Mesendoderm (in vitro differentiated cells): ENCODE measurements around the gene MRE11.
"Not testable (repeated sequence)": the region's sequence is repeated elsewhere in the genome, so short reads cannot be mapped to it uniquely, and the experiment has no call there.

Source experiments
- DNase-seq: peaks from one replicate; pipeline ENCODE4 v3.0.0; 2013
- H2AK5ac ChIP-seq: 2 replicates; pipeline ENCODE4 v1.6.1; 2013; ENCODE audit warnings: low read length, inconsistent platforms
- H2BK120ac ChIP-seq: 2 replicates; pipeline ENCODE4 v1.6.1; 2013; ENCODE audit warnings: low read depth, mild to moderate bottlenecking, low read length, moderate library complexity, mixed read lengths
- H2BK15ac ChIP-seq: replicated peaks from 2 replicates; pipeline ENCODE4 v1.6.1; 2013; ENCODE audit warnings: low read depth, mild to moderate bottlenecking, moderate library complexity
- H2BK5ac ChIP-seq: 2 replicates; pipeline ENCODE4 v1.6.1; 2013; ENCODE audit warnings: low read length, inconsistent platforms
- H3K18ac ChIP-seq: 2 replicates; pipeline ENCODE4 v1.6.1; 2013; ENCODE audit warnings: mild to moderate bottlenecking, low read length, mixed read lengths
- H3K23ac ChIP-seq: one replicate; pipeline ENCODE4 v1.6.1; 2013; ENCODE audit warnings: low read length
- H3K27ac ChIP-seq: 2 replicates; pipeline ENCODE4 v1.5.1; 2013; ENCODE audit warnings: low read depth, mild to moderate bottlenecking, inconsistent platforms, low read length, moderate library complexity
- H3K27me3 ChIP-seq: 2 replicates; pipeline ENCODE4 v1.6.1; 2013; ENCODE audit warnings: low read length, control low read depth, mild to moderate bottlenecking, inconsistent platforms; ENCODE audit not compliant: insufficient read depth, poor library complexity
- H3K36me3 ChIP-seq: 2 replicates; pipeline ENCODE4 v1.6.1; 2013; ENCODE audit warnings: low read length, inconsistent platforms; ENCODE audit not compliant: control insufficient read depth, insufficient read depth
- H3K4ac ChIP-seq: one replicate; pipeline ENCODE4 v1.6.1; 2013; ENCODE audit warnings: low read depth, mild to moderate bottlenecking, low read length, moderate library complexity
- H3K4me1 ChIP-seq: 2 replicates; pipeline ENCODE4 v1.6.1; 2013; ENCODE audit warnings: low read depth, low read length, inconsistent platforms; ENCODE audit not compliant: control insufficient read depth
- H3K4me2 ChIP-seq: 2 replicates; pipeline ENCODE4 v1.6.1; 2013; ENCODE audit warnings: low read length
- H3K4me3 ChIP-seq: 2 replicates; pipeline ENCODE4 v1.5.1; 2013; ENCODE audit warnings: mild to moderate bottlenecking, low read length
- H3K56ac ChIP-seq: one replicate; pipeline ENCODE4 v1.6.1; 2013; ENCODE audit warnings: low read length
- H3K79me1 ChIP-seq: 2 replicates; pipeline ENCODE4 v1.6.1; 2013; ENCODE audit warnings: low read length, inconsistent platforms
- H3K79me2 ChIP-seq: 2 replicates; pipeline ENCODE4 v1.6.1; 2013; ENCODE audit warnings: mild to moderate bottlenecking, low read length; ENCODE audit not compliant: control insufficient read depth, insufficient read depth
- H3K9ac ChIP-seq: 2 replicates; pipeline ENCODE4 v1.6.1; 2013; ENCODE audit warnings: low read length, inconsistent platforms
- H4K5ac ChIP-seq: one replicate; pipeline ENCODE4 v1.6.1; 2013; ENCODE audit warnings: low read length
- H4K8ac ChIP-seq: one replicate; pipeline ENCODE4 v1.6.1; 2013; ENCODE audit warnings: low read depth, mild to moderate bottlenecking, control low read depth, low read length, moderate library complexity
- WGBS: extraction: QIAGEN DNeasy Blood & Tissue Kit; methylation state at CpG from one replicate; pipeline ENCODE4 v1.1.7; 2013; ENCODE audit warnings: low lambda C conversion rate, missing lambda C conversion rate; ENCODE audit not compliant: insufficient coverage; ENCODE audit errors: extremely low coverage; 5-methylcytosine and 5-hydroxymethylcytosine counted together

Gene MRE11

DNA sequence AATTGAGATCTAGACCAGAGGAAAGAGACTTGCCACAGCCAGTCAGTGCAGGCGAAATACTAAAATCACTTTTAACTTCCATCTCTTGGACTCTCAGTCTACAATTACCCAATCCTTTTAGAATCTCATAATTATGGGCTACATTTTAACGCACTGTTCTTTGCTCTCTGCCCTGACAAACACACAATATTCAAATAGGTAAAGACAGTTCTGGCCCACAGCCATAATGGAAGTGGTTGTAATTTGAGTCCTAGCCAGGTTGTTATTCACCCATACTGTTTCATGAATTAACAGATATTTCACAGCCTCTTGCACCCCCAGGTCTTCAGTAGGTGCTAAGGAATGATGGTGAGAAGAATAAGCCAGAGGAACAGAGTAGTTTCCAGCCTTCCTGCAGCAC is 19.4 kb upstream of the MRE11 start:
- H3K4ac ChIP-seq = no peak overlapping the region
- no peak overlapping the region for H2BK120ac ChIP-seq
- H3K36me3 ChIP-seq = no peaks in the 10 kb centered on the region
- H3K9ac ChIP-seq = no peak overlapping the region
- H3K4me1 ChIP-seq = peaks cover 5% of the 10 kb centered on the region
- no peak overlapping the region for H3K23ac ChIP-seq
- no CpG with 5 or more reads among the region's 2 CpGs for WGBS
- no peak overlapping the region for H2BK15ac ChIP-seq
- no peak overlapping the region for H4K5ac ChIP-seq
- H3K27me3 ChIP-seq = no peaks in the 10 kb centered on the region
- H3K79me2 ChIP-seq = no peaks in the 10 kb centered on the region
- H2BK5ac ChIP-seq = no peak overlapping the region
- H3K79me1 ChIP-seq = no peaks in the 10 kb centered on the region
- H3K4me2 ChIP-seq = no peak overlapping the region
- H4K8ac ChIP-seq = no peak overlapping the region
- H2AK5ac ChIP-seq = no peak overlapping the region
- no peak for DNase-seq
- H3K18ac ChIP-seq = no peak overlapping the region
- no peak overlapping the region for H3K56ac ChIP-seq
- H3K27ac ChIP-seq = no peak overlapping the region
- H3K4me3 ChIP-seq = no peak overlapping the region

DNA sequence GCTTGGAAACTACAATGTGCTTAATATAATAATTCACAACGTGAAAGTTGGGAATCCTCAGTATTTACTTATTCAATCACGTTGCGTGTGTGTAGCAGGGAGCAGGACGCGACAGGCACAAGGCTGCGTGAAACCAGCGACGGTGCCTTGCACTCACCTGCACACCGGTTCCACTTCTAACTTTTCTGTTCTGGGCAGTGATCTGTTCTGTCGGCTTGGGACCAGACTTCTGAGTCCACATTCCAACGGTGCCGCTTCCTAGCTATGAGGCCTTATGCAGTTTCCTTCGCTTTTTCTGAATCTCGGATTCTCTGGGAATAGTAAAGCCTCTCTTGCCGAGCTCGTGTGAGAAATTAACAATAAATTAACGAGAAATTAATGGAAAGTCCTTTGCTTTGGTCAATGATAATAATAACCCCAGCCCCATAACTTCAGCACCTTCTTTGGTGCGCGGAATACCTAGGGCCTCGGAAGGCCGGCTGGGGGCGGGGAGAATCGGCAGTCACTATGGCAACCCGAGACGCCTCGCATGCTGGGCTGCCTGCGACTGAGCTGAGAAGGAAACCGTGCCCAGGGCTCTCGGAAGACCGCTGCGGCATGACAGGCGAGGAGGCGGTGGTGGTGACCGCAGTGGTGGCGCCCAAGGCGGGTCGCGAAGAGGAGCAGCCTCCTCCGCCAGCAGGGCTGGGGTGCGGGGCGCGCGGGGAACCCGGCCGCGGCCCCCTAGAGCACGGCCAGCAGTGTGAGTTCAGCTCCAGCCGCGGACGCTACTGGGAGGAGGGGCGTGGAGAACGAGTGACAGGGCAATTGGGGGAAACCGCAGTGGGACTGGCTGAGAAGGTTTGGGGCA is 18.5 kb upstream of the MRE11 start, which contains the start of gene C11orf97:
TSS of gene C11orf97 (plus strand) at position 530 of the 850 bp plus-strand sequence. CDS start at position 598, 68 bp downstream.
- Histone ChIP-seq H2AK5ac (no peak within 1 kb of the TSS), H3K4me2 (peak within 1 kb of the TSS; percentile 74), H4K8ac (no peak within 1 kb of the TSS), H3K27me3 (no peaks in the 10 kb centered on the region), H3K27ac (no peak within 1 kb of the TSS), H3K79me1 (no peaks in the 10 kb centered on the region), H3K56ac (peak within 1 kb of the TSS; percentile 38), H2BK120ac (no peak within 1 kb of the TSS), H3K79me2 (no peaks in the 10 kb centered on the region), H3K9ac (no peak within 1 kb of the TSS), H3K36me3 (no peaks in the 10 kb centered on the region), H4K5ac (no peak within 1 kb of the TSS), H3K4ac (no peak within 1 kb of the TSS), H3K4me3 (no peak within 1 kb of the TSS), H3K23ac (peak within 1 kb of the TSS; percentile 80), H2BK15ac (no peak within 1 kb of the TSS), H2BK5ac (no peak within 1 kb of the TSS), H3K4me1 (peaks cover 5% of the 10 kb centered on the region), H3K18ac (no peak within 1 kb of the TSS)
- no CpG with 5 or more reads among the region's 53 CpGs for WGBS
- DNase-seq = peak; percentile 89

DNA sequence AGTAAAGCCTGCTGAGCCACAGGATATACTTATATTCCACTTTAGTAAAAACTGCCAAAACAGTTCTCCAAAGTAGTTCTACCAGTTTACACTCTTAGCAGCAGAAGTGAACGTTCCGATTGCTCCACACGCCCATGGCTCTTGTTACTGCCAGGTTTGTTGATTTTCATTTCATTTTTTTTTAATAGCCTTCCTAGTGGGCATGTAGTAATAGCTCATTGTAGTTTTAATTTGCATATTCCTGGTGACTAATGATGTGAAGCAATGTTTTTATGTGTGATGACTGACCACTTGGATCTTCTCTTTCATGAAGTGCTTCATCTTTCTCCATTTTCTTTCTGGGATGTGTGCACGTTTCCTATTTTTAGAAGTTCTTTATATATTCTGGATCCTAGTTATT is 13.8 kb upstream of the MRE11 start:
- no peak overlapping the region for H3K27ac ChIP-seq
- H3K27me3 ChIP-seq = no peaks in the 10 kb centered on the region
- no peak overlapping the region for H3K56ac ChIP-seq
- no peak overlapping the region for H3K18ac ChIP-seq
- H3K79me1 ChIP-seq = no peaks in the 10 kb centered on the region
- no peak for DNase-seq
- H2AK5ac ChIP-seq = no peak overlapping the region
- H3K4me2 ChIP-seq = no peak overlapping the region
- no peaks in the 10 kb centered on the region for H3K79me2 ChIP-seq
- WGBS = no CpG with 5 or more reads among the region's 4 CpGs
- H4K8ac ChIP-seq = no peak overlapping the region
- peaks cover 3% of the 10 kb centered on the region for H3K4me1 ChIP-seq
- H2BK5ac ChIP-seq = no peak overlapping the region
- no peaks in the 10 kb centered on the region for H3K36me3 ChIP-seq
- H3K4ac ChIP-seq = no peak overlapping the region
- no peak overlapping the region for H3K4me3 ChIP-seq
- H3K23ac ChIP-seq = no peak overlapping the region
- no peak overlapping the region for H2BK120ac ChIP-seq
- H4K5ac ChIP-seq = no peak overlapping the region
- H2BK15ac ChIP-seq = no peak overlapping the region
- no peak overlapping the region for H3K9ac ChIP-seq

DNA sequence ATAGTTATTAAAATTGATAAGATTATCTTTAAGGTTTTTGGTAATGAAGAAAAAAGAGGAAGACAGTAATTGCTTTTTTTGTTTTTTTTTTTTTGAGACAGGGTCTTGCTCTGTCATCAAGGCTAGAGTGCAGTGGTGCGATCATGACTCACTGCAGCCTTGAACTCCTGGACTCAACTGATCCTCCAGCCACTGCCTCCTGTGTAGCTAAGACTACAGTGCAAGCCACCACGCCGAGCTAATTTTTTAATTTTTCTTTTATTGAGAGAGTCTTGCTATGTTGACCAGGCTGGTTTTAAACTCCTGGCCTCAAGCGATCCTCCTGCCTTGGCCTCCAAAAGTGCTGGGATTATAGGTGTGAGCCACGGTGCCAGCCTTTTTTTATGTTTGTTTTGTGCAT is 12.9 kb upstream of the MRE11 start:
- H3K4ac ChIP-seq = not testable (repeated sequence)

DNA sequence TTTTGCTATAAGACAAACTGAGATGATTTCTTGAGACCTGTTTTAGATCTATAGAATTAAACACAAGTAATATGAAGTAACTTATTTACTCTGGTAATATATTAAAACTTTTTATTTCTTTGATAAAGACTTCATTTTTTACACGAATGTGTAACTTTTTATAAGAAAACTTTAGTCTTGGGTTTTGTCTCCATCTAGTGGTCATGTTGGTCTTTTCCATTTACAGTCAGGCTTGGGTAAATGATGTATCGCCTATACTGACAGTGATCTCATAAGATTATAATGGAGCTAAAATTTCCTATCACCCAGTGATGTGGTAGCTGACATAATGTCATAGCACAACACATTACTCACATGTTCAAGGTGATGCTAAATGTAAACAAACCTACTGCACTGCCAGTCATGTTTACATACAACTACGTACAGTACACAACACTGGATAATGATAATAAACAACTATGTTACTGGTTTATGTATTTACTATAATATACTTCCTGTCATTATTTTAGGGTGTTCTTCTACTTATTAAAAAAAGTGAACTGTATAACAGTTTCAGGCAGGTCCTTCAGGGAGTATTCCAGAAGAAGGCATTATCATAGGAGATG is 11.1 kb upstream of the MRE11 start:
- Histone ChIP-seq H4K5ac (no peak overlapping the region), H3K4me2 (no peak overlapping the region), H3K56ac (no peak overlapping the region), H3K79me2 (no peaks in the 10 kb centered on the region), H3K27me3 (no peaks in the 10 kb centered on the region), H3K79me1 (no peaks in the 10 kb centered on the region), H3K18ac (no peak overlapping the region), H3K4ac (no peak overlapping the region), H3K9ac (no peak overlapping the region), H3K27ac (no peak overlapping the region), H2BK120ac (no peak overlapping the region), H3K4me3 (no peak overlapping the region), H2BK5ac (no peak overlapping the region), H2BK15ac (no peak overlapping the region), H3K36me3 (no peaks in the 10 kb centered on the region), H2AK5ac (no peak overlapping the region), H4K8ac (no peak overlapping the region), H3K4me1 (no peaks in the 10 kb centered on the region), H3K23ac (no peak overlapping the region)
- peak; percentile 49 for DNase-seq
- WGBS = no CpG with 5 or more reads among the region's 3 CpGs

More for the DNA sequence above, 12.9 kb upstream of the MRE11 start:
- not testable (repeated sequence) for H2AK5ac ChIP-seq, H3K9ac ChIP-seq, H3K4me1 ChIP-seq, H2BK120ac ChIP-seq, DNase-seq, H4K8ac ChIP-seq, H3K4me3 ChIP-seq, H3K18ac ChIP-seq, H3K4me2 ChIP-seq, H2BK15ac ChIP-seq, H3K23ac ChIP-seq, H3K27me3 ChIP-seq, H3K56ac ChIP-seq, H2BK5ac ChIP-seq, H3K79me2 ChIP-seq, H3K79me1 ChIP-seq, H4K5ac ChIP-seq, H3K27ac ChIP-seq, H3K36me3 ChIP-seq
- no CpG with 5 or more reads among the region's 5 CpGs for WGBS
